Measurements from ENCODE around the gene PGS1.

DNA sequence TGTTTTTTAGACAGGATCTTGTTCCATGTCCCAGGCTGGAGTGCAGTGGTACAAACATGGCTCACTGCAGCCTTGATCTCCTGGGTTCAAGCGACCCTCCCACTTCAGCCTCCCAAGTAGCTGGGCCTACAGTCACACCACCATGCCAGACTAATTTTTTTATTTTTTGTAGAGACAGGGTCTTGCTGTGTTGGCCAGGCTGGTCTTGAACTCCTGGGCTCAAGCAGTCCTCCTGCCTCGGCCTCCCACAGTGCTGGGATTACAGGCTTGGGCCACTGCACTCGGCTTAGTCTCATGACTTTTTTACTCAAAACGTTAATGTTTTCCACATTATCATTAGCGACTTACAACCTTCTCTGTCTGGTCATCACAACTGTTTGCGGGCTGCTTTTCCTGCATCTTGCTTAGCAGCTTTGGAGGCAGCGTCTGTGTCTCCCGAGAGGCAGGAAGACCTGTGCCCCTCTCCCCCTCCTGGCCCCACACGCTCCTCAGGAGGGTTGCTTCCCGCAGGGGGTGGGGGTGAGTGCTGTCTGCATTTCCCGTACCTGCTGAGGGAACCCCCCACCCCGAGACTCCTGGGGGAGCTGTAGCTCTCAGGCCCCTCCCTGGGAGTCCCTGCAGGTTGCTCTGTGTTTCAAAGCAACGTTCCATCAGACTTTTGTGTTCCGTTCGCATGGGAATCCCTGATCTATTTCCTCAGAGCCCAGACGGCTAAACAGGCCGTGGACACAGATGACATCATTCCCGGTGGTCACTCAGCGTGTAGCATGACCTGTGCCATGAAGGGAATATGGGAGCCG lies 52.6 kb downstream of the PGS1 start:
- TF ChIP-seq NFIC (IDR thresholded peaks at IDR 0.05) (no peak), EP300 (IDR thresholded peaks at IDR 0.05; ENCODE audit: borderline replicate concordance) (no peak), EGR1 (IDR thresholded peaks at IDR 0.05) (no peak)
- TF ChIP-seq, protein P1, sequence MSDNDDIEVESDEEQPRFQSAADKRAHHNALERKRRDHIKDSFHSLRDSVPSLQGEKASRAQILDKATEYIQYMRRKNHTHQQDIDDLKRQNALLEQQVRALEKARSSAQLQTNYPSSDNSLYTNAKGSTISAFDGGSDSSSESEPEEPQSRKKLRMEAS (IDR thresholded peaks at IDR 0.05), result no peak
